HepG2 (cell line): ENCODE measurements around the gene BCAR3. TPM values are rescaled to one million over a fixed set of nuclear protein-coding genes. Genes with fewer than 3 reads are reported as not detected.
A peak's percentile ranks its signal among the peaks of the same experiment; 100 is the strongest.

Experiments used
- E2F1 ChIP-seq: sonication (generic); formaldehyde crosslinking; IDR thresholded peaks from 2 replicates; pipeline ENCODE4 v1.5.0; 2020; ENCODE audit warnings: missing genetic modification reagents
- FOXK2 ChIP-seq: fragments of 450-650 bp; IDR thresholded peaks from 2 replicates; pipeline ENCODE4 v1.6.1; 2016
- HNF1A ChIP-seq, 2 experiments: sonication (generic) in 1 of 2; formaldehyde crosslinking in 1 of 2; IDR thresholded peaks; 2 replicates each; pipeline versions ENCODE4 v1.4.0 to v1.6.1; 2016 to 2020; ENCODE audit warnings: borderline replicate concordance in 1 of 2, low read depth in 1 of 2, mild to moderate bottlenecking in 1 of 2, missing genetic modification reagents in 1 of 2
- LRRFIP1 ChIP-seq: sonication (generic); formaldehyde crosslinking; conservative IDR thresholded peaks from 2 replicates; pipeline ENCODE4 v1.4.0; 2020; ENCODE audit warnings: missing genetic modification reagents
- MLX ChIP-seq: IDR thresholded peaks from 2 replicates; pipeline ENCODE4 v1.6.1; 2016
- PAXIP1 ChIP-seq: sonication (generic); formaldehyde crosslinking; conservative IDR thresholded peaks from 2 replicates; pipeline ENCODE4 v1.4.0; 2020; ENCODE audit warnings: mild to moderate bottlenecking, missing genetic modification reagents, moderate library complexity
- SOX13 ChIP-seq, 3 experiments: fragments of 450-650 bp in 1 of 3; sonication (generic) in 1 of 3; formaldehyde crosslinking in 1 of 3; IDR thresholded peaks in 2 of 3; conservative IDR thresholded peaks in 1 of 3; 2 replicates each; pipeline versions ENCODE4 v1.5.0 to v1.6.1; 2016 to 2020; ENCODE audit warnings: antibody characterized with exemption in 1 of 3, mild to moderate bottlenecking in 1 of 3, missing compliant biosample characterization in 1 of 3, missing genetic modification reagents in 1 of 3, moderate library complexity in 1 of 3
- TIGD3 ChIP-seq: sonication (generic); formaldehyde crosslinking; IDR thresholded peaks from 2 replicates; pipeline ENCODE4 v1.5.1; 2020; ENCODE audit warnings: mild to moderate bottlenecking, missing genetic modification reagents, borderline replicate concordance
- ZNF512B ChIP-seq: sonication (generic); formaldehyde crosslinking; IDR thresholded peaks from 2 replicates; pipeline ENCODE4 v1.5.1; 2020; ENCODE audit warnings: missing genetic modification reagents, mild to moderate bottlenecking, borderline replicate concordance
- ZSCAN12 ChIP-seq: sonication (generic); formaldehyde crosslinking; IDR thresholded peaks from 2 replicates; pipeline ENCODE4 v1.9.0; 2021; ENCODE audit warnings: mild to moderate bottlenecking, missing genetic modification reagents
- polyA plus RNA-seq, 8 experiments: library from polyadenylated mRNA; depleted of rRNA in 3 of 8; stranded (reverse) in 7 of 8; unstranded in 1 of 8; fragments of >200 nt; fragmentation: Illumina TruSeq in 4 of 8; extraction: Trizol in 4 of 8; gene quantifications; 2 replicates each; pipeline versions ENCODE4 v1.2.1 to v1.2.3, GENCODE V29; 2011 to 2016; ENCODE audit warnings: low read depth in 4 of 8, missing spikeins in 1 of 8, mixed read lengths in 1 of 8; ENCODE audit not compliant: insufficient read depth in 1 of 8
- total RNA-seq, 5 experiments: library from RNA; depleted of rRNA; stranded (reverse); fragments of >200 nt; fragmentation: Illumina TruSeq; extraction: Trizol; gene quantifications; 2 replicates each; pipeline ENCODE4 v1.2.3, GENCODE V29; 2016; ENCODE audit warnings: low read depth in 1 of 5

The BCAR3 gene
- total and polyA plus RNA-seq, 2 of the 13 experiments (the other 11 are each of a cell fraction or from before 2014, with no cell fraction given): 3.6 to 4.8 TPM

- TF ChIP-seq SOX13 (IDR thresholded peaks at IDR 0.05) (no peak), SOX13 (CRISPR knock-in tag; conservative IDR thresholded peaks at IDR 0.05 in 1 of 2, IDR thresholded peaks at IDR 0.05 in 1 of 2) (peak in 1 of 2 experiments; percentile 39; a peak in 1 of 4 replicates), ZSCAN12 (CRISPR knock-in tag) (no peak), ZNF512B (CRISPR knock-in tag) (no peak), MLX (CRISPR knock-in tag) (no peak), E2F1 (CRISPR knock-in tag) (no peak), LRRFIP1 (CRISPR knock-in tag) (no peak), HNF1A (IDR thresholded peaks at IDR 0.05; ENCODE audit: low read depth) (no peak), HNF1A (CRISPR knock-in tag; IDR thresholded peaks at IDR 0.05; ENCODE audit: borderline replicate concordance) (peak; percentile 30; the same call in 1 of the 2 replicates), FOXK2 (no peak), TIGD3 (CRISPR knock-in tag) (no peak), PAXIP1 (CRISPR knock-in tag) (peak; percentile 57)
These were observed 9.6 kb downstream of the BCAR3 start (continued) for GRCh38 chr1:93672069-93672468.
